ENCODE measurements around the gene GLYATL1B. TPM values are rescaled to one million over a fixed set of nuclear protein-coding genes. Genes with fewer than 3 reads are reported as not detected.
A peak's percentile ranks its signal among the peaks of the same experiment; 100 is the strongest.
"Not testable (repeated sequence)": the region's sequence is repeated elsewhere in the genome, so short reads cannot be mapped to it uniquely, and the experiment has no call there.

Gene GLYATL1B
- total and polyA plus RNA-seq, 2 donors from 2014 or later: not detected

- intact Hi-C loops (cut with DNase I): no loop called here
- no peak for FAIRE-seq
These were observed 16.2 kb downstream of the GLYATL1B start for GRCh38 chr11:59102259-59102765.

GRCh38 chr11:59106363-59107336 lies 20.5 kb downstream of the GLYATL1B start, which contains the start of gene FAM111B:
FAM111B (plus strand) TSS chr11:59107237; CDS start chr11:59109626, 2,389 bp downstream.
- Histone ChIP-seq H3K27me3 (ENCODE audit: control insufficient read depth, insufficient read depth, low read length) (no peaks in the 10 kb centered on the region), H3K4me1 (ENCODE audit: control insufficient read depth in 2 of 3, insufficient read depth in 2 of 3, low read depth in 1 of 3, low read length in 3 of 3) (peaks cover 0 to 6% (median 4%) of the 10 kb centered on the region in 3 donors), H3K27ac (ENCODE audit: low read depth in 2 of 2, low read length in 2 of 2) (no peak within 1 kb of the TSS), H3K9ac (ENCODE audit: low read length in 3 of 3) (peak within 1 kb of the TSS in 2 of 3 donors; percentile 35 to 58), H3K9me3 (ENCODE audit: control insufficient read depth in 2 of 3, insufficient read depth in 1 of 3, low read length in 3 of 3) (no peaks in the 10 kb centered on the region), H3K36me3 (ENCODE audit: control insufficient read depth in 2 of 3, insufficient read depth in 3 of 3, low read length in 3 of 3) (no peaks in the 10 kb centered on the region), H3K4me3 (ENCODE audit: low read length in 3 of 3) (peak within 1 kb of the TSS; percentile 25 to 58 (median 53))
- DNase-seq (peak; percentile 88 to 97 (median 94)), FAIRE-seq (no peak)
- no peak for TF ChIP-seq CTCF (IDR thresholded peaks at IDR 0.05; ENCODE audit: borderline replicate concordance, extremely low read depth, insufficient read depth)
- intact Hi-C loops (cut with DNase I): no loop called here

More at GRCh38 chr11:59102259-59102765, 16.2 kb downstream of the GLYATL1B start:
- Histone ChIP-seq H3K36me3 (ENCODE audit: control insufficient read depth in 2 of 3, insufficient read depth in 3 of 3, low read length in 3 of 3) (no peaks in the 10 kb centered on the region), H3K4me3 (ENCODE audit: low read length in 3 of 3) (peak overlapping the region; percentile 21 to 52 (median 32)), H3K4me1 (ENCODE audit: control insufficient read depth in 2 of 3, insufficient read depth in 2 of 3, low read depth in 1 of 3, low read length in 3 of 3) (peaks cover 0 to 6% (median 4%) of the 10 kb centered on the region in 3 donors), H3K27me3 (ENCODE audit: control insufficient read depth, insufficient read depth, low read length) (no peaks in the 10 kb centered on the region), H3K9me3 (ENCODE audit: control insufficient read depth in 2 of 3, insufficient read depth in 1 of 3, low read length in 3 of 3) (no peaks in the 10 kb centered on the region), H3K9ac (ENCODE audit: low read length in 3 of 3) (no peak overlapping the region), H3K27ac (ENCODE audit: low read depth in 2 of 2, low read length in 2 of 2) (no peak overlapping the region)
- peak; percentile 71 to 80 (median 76) for DNase-seq
- TF ChIP-seq CTCF (IDR thresholded peaks at IDR 0.05; ENCODE audit: borderline replicate concordance, extremely low read depth, insufficient read depth): no peak

GRCh38 chr11:59107721-59108120 lies 21.6 kb downstream of the GLYATL1B start:
- FAIRE-seq; H3K36me3 ChIP-seq (ENCODE audit: control insufficient read depth in 2 of 3, insufficient read depth in 3 of 3, low read length in 3 of 3); intact Hi-C loops (cut with DNase I); H3K27me3 ChIP-seq (ENCODE audit: control insufficient read depth, insufficient read depth, low read length); H3K9me3 ChIP-seq (ENCODE audit: control insufficient read depth in 2 of 3, insufficient read depth in 1 of 3, low read length in 3 of 3); H3K27ac ChIP-seq (ENCODE audit: low read depth in 2 of 2, low read length in 2 of 2); H3K4me1 ChIP-seq (ENCODE audit: control insufficient read depth in 2 of 3, insufficient read depth in 2 of 3, low read depth in 1 of 3, low read length in 3 of 3): not testable (repeated sequence)
- H3K4me3 ChIP-seq (ENCODE audit: low read length in 3 of 3): peak overlapping the region in 1 of 3 donors; percentile 58
- peak in 3 of 5 donors; percentile 7 to 21 (median 13) for DNase-seq
- H3K9ac ChIP-seq (ENCODE audit: low read length in 3 of 3): peak overlapping the region in 1 of 3 donors; percentile 35

GRCh38 chr11:59112494-59112893 lies 26.4 kb downstream of the GLYATL1B start:
- no peaks in the 10 kb centered on the region for H3K4me1 ChIP-seq (ENCODE audit: control insufficient read depth in 2 of 3, insufficient read depth in 2 of 3, low read depth in 1 of 3, low read length in 3 of 3)
- FAIRE-seq (no peak), DNase-seq (no peak)
- H3K9me3 ChIP-seq (ENCODE audit: control insufficient read depth in 2 of 3, insufficient read depth in 1 of 3, low read length in 3 of 3): peaks cover 0 to 3% (median 1%) of the 10 kb centered on the region in 3 donors
- no peak overlapping the region for H3K27ac ChIP-seq (ENCODE audit: low read depth in 2 of 2, low read length in 2 of 2)
- H3K27me3 ChIP-seq (ENCODE audit: control insufficient read depth, insufficient read depth, low read length): no peaks in the 10 kb centered on the region
- no peak overlapping the region for H3K4me3 ChIP-seq (ENCODE audit: low read length in 3 of 3)
- no peak for TF ChIP-seq CTCF (IDR thresholded peaks at IDR 0.05; ENCODE audit: borderline replicate concordance, extremely low read depth, insufficient read depth)
- H3K36me3 ChIP-seq (ENCODE audit: control insufficient read depth in 2 of 3, insufficient read depth in 3 of 3, low read length in 3 of 3): no peaks in the 10 kb centered on the region
- intact Hi-C loops (cut with DNase I): no loop called here
- no peak overlapping the region for H3K9ac ChIP-seq (ENCODE audit: low read length in 3 of 3)

Data from kidney (tissue), 14 donors.